ENCODE measurements around the gene TOGARAM2.

The TOGARAM2 gene

DNA sequence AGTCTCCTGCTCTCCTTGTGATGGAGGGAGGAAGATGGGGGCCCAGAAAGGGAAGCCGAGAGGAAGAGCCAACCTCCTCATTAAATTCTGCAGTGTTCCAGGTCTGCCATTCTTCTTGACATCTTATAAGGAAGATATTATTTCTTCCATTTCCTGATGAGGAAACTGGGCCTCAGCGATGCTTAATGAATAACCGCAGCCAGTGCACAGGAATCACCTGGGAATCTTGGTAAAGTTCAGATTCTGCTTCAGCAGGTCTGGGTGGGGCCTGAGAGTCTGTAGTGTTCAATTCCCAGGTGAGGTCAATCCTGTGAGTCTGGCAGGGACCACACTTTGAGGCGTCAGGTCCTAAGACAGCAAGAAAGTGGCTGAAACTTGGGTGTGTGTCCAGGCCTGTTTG, 75.9 kb downstream of the TOGARAM2 start:
- no peak for DNase-seq

DNA sequence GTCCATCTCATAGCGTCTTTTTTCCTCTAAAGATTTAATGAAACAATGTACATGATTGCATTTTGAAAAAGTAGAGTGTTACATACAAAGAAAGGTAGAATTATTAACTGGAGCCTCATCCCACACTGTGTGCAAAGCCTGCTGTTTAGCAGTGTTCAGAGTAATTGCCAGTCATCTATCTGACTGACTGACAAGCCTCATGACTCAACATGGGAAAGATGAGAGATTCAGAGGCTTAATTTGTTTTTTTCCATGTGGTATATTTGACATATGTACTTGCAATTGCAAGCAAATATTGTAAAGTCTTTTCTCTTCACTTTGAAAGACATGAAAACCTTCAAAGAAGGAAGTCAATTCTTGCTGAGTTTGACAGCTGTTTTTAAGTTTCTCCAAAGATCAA, 78.5 kb downstream of the TOGARAM2 start:
- no peak for DNase-seq

DNA sequence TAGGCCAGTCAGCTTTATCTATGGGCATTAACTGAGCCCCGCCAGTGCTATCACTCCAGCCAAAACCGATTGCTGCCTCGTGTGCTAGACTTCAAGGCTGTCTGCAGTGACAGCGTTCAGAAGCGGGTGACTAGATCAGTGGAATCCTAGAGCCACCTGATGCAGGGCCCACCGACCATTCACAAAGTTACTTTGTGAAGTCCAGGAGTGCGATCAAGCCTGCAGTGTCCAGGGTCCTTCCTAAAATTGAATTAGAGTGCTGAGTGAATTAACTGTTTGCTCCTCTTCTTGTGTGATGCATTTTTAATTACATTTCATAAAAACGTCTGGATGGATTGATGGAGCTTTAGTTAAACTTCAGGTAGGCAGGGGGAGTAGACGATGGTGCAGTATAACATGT, 79.3 kb downstream of the TOGARAM2 start:
- no peak for DNase-seq

DNA sequence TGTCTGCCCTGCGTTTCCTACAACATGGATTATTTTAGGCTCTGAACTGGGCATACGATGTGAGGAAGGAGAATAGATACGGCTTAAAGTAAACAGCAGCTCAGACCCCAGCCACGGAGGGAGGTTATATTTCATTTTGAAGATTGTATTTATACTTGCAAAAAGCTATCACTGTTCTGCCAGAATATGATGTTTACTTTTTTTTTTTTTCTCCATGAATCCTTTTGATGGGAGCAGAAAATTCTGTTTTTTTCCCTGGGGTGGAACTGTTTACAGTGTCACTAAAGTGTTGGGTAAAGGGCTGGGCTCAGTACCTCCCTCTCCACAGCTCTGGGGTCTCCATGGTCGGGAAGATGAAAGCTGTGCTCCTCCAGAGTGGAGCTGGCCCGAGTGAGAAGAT, 80.1 kb downstream of the TOGARAM2 start:
- DNase-seq = no peak

DNA sequence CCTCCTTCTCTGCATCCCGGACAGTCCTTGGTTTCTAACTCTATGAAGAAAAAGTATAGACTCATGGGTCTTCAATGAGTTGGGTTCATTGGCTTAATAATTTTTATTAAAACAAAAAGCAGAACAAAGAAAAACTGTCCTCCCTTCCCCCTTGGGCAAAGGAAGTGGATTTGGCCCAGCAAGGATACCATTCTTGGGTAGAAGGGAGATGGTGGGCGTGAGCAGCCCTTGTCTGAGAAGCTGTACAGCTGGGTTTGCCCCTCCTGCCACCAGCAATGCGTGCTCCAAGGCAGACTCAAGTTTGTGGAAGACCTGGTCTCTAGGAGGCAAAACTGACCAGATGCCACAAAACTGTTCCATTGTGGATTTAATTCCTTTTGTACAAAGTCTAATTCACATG, 80.5 kb downstream of the TOGARAM2 start:
- DNase-seq = no peak

DNA sequence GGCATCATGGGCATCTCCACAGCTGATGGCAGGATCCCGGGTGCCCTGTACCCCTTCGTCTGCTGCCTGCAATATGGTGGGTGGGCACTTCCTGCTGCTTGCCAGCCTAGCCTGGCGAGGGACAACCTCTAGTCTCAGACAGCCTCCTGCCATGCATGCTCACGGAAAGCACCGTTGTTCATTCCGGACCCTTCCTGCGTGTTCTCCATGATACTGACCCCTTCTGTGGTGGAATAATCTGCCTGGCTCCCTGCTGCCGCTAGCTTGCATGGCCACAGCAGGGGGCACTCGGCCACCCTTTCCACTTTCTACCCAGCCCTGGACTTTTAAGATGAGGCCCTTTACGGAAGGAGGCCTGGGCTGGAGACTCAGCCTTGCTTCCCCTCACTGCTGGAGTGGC, 81.3 kb downstream of the TOGARAM2 start:
- DNase-seq = no peak

DNA sequence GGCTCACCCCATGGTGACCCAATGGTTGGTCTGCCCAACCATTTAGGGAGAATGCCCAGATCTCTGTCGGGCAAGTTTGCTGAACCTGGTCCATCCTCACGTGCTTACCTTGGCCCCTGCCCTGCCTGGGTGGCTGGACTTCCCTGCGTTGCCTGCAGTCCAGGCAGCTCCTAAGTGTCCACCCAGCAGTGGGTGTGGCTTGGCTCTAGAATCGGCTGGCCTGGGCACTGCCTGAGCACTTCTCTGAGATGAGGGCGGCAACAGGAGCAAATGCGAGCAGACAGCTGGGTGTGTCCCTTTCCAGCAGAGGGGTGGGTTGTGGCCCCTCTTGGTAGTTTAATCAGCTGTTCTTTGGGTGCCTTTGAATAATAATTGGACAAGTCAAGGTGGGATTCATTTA, 82.0 kb downstream of the TOGARAM2 start:
- DNase-seq = peak; percentile 21

DNA sequence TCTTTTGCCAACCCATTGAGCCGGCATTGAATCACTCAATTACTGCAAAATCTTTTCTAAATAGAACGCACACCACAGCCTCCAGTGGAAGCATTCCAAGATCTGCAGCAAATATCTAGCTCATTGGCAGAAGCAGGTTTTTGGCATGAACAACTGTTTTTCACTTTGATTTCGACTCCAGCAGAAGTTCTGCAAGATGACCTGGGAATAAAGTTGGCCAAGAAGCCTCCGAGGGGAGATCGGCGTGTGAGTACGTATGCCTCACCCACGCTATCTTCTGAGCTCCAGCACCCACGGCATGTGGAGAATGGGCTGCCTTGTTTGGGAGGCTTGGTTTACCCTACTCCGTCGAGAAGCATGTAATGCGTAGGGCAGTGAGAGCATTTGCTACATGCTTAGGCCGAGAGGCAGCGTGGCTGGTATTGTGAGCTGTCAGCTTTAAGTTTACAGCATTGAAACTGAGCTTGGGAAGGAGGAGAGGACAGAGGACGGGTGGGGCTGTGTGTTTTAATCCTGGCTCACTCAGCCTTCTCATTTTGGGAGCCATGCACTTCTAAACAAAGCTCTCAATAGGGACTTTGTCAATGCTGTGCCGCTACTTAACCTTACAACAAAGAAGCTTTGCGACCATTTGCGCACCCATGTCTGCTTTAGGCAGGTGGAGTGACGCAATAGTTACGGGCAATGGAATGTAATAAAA, 82.7 kb downstream of the TOGARAM2 start:
- DNase-seq = peak; percentile 70

DNA sequence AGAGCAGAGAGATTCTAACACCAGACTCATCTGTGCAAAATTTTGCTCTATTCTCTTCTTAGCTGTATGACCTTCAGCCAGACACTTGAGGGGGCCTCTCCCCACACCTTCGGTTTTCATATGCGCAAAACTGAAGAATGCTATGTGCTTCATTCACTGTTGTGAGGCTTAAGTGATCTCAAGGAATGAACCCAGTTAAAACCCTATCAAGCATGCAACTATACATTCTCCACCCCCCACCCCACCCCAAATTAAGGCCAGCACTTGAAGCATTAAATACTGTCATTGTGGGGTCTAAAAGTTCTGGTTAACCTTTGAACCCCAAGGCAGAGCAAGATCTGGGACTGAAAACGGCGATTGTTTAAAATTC, 83.2 kb downstream of the TOGARAM2 start:
- DNase-seq = no peak

DNA sequence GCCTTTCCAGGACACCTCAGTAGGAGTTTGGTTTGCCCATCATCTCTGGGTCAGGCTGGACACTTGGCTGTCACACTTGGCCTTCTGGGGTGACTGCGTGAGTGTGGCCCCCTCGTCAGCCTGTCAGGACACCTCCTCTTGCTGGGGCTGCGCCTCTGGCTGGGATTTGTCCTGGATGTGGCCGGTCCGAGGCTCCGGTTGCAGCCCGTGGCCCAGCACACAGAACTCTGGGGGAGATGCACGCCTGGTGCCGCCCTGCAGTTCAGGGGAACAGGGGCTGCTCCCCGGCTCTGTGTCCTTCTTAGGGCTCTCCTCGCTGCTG, 83.6 kb downstream of the TOGARAM2 start:
- DNase-seq = no peak

DNA sequence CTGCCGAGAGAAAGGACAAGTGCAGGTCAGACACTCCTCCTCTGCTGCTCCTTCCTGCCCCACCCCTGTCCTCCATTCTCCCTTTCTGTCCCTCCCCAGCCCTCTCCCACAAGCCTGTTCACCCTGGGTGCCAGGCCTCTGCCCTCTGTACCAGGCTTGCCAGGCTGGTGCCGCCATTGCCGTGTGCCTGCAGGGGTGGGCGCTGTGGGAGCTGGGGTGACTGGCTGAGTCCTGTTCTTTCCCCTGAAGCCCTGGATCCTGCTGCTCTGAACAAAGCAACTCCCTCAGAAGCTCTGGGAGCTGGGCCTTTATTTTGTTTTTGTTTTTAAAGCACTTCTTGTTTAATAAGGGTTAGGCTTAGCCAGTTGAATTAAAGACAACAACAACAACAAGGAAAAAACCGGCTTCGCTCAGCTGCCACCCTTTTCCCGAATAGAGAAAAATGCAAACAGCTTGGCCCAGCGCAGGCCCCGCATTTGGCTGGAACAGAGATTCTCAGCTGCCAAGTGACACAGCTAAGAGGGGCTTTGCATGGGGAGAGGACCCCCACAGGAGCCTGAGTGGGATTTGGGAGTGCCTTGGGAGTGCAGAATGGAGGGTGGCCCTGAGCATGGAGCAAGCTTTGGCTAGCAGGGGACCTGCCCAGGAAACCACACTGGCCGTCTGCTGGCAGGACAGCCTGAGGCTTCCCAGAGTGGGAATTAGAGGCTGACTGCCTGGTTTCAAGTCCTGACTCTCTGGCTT, 84.1 kb downstream of the TOGARAM2 start:
- DNase-seq = peak; percentile 30

DNA sequence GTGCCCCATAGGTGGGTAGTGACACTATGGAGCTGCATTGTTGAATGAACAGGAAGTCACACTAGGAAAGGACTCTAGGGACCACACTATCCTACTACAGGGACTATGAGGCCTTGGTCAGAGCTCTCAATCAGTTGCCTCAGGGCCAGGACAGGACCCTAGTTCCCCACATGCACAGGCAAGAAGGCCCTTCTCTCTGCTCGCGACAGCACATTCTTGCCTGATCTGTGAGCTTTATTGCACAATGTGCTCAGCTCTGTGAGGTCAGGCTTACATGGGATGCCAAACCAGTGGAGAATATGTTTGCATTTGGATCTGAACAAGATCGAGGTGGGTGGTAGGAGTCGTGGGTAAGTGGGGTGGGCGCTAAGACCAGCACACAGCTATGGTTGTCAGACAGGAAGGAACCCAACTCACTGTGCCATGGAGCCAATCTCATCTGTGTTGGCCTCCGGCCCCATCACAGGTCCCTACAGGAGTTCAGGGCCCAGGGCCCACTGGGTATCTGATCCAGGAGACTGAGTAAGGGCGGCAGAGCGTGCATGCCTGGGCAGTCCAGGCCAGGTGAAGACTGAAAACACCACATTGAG, 85.3 kb downstream of the TOGARAM2 start:
- DNase-seq = no peak

DNA sequence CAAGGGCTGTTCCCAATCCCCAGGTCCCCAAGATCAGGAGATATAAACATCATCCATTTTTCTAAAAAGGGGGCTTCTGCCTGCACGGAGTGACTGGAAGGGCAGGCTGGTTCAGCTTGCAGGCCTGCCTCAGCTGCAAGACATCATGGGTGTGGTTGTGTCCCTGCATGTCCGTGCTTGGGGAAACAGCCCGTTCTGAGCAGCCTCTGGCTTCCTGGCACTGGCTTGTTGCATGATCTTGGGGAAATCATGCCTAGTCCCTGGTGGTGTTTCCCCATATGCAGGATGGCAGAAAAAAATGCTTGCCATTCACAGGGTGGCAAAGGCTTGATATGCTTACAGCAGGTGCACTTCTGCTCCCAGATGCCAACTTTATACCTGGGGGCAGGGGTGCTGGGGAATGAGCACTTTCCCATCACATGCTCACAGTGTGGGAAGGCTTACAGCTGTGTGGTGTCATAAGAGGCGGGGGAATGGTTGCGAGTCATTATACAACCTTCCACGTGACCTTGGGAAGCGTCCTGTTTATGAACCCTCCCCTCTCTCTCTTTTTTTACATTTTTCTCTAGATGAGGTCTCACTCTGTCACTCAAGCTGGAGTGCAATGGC, 86.0 kb downstream of the TOGARAM2 start:
- DNase-seq = no peak

DNA sequence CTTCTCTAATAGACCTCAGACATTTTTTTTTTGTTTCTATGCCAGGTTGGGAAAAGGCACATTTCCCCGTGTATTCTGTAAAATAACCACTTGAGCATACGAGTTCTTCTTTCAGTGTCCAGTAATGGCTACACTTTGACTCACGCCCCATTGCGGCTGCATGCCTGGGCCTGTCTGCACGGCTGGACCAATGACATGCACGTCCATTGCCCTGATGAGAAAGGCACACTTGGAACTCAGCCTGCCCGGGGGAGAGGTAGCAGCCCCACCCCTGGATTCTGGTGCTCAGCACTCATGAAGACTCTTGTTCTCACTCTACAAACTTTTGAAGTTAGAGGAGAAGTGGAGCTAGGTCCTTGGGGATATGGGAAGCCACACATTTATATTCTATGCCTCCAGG, 87.4 kb downstream of the TOGARAM2 start:
- no peak for DNase-seq

DNA sequence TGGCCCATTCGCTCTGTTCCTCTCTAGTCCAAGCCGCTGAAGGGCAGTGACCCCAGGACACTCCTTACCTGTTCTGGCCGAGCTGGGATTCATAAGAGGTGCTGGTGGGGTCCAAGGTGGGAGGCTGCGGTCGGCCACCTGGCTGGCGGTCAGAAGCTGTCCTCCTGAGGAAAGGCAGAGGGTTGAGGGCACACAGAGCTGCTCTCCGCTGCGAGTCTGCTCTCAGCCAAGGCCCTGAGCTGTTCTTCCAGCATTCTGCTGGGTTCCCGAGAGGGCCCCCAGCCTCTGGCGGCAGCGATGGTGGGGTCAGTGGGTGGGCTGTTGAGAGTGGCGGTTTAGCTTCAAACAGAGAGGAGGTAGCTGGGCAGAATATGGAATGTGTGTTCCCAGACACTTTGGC, 89.4 kb downstream of the TOGARAM2 start:
- DNase-seq = peak; percentile 30

DNA sequence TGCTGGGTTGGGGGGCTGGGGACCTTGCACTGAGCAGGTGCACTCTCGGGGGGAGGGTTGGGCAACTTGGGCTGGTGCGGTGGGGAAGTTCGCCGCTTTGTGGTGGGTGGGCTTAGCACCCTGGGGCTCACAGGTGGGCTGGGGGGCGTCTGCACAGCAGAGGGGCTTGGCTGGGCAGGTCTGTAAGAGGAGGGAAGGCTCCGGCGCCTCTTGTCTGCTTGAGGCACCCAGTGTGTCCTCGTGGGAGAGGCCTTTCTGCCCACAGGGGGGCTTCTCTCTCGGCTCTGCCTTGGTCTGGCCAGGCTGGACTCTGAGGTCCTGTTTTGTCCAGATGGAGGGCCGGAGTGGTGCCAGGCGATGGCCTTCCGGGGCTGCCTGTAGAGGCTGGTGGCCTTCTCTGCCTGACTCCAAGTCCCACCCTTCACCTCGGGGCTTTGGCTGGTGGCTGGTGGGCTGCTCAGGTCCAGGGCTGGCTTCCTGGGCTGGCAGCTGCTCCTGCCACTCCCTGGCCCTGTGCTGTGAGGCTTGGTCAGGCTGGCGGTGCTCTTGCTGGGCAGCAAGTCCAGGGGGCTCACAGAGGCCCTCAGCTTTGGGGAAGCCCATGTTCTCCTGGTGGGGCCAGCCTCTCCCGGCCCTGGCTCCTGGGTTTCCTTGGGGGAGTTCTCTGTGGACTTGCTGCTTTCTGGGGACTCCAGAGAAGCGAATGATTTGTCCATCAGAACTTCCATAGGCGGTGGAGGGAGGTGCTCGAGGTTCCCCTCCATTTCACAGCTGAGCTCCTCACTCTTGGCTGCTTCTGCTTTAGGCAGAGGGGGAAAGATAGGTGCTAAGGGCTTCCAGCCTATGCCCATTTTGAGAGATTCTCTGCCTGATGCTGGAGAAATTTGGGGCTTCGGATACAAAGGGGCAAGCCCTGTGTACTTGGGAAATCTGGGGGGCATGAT, 90.2 kb downstream of the TOGARAM2 start:
- DNase-seq = no peak

DNA sequence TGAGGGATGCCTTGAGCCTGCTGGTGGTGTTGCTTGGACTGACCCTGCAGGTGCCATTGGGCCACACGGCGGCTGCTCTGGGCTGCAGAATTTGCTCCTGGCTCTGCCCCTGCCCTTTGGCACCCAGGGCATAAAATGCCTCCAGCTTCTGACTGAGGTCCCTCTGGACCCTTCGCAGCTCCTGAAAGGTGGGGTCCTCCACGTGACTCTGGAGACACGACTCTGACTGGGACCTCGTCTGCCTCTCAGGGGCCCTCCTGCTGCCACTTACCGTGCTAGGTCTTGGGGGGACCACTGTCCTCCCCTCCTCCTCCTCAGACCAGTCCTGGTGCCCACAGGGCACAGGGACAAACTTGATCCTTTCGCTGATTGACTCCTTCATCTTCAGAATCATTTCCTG, 91.2 kb downstream of the TOGARAM2 start:
- no peak for DNase-seq

DNA sequence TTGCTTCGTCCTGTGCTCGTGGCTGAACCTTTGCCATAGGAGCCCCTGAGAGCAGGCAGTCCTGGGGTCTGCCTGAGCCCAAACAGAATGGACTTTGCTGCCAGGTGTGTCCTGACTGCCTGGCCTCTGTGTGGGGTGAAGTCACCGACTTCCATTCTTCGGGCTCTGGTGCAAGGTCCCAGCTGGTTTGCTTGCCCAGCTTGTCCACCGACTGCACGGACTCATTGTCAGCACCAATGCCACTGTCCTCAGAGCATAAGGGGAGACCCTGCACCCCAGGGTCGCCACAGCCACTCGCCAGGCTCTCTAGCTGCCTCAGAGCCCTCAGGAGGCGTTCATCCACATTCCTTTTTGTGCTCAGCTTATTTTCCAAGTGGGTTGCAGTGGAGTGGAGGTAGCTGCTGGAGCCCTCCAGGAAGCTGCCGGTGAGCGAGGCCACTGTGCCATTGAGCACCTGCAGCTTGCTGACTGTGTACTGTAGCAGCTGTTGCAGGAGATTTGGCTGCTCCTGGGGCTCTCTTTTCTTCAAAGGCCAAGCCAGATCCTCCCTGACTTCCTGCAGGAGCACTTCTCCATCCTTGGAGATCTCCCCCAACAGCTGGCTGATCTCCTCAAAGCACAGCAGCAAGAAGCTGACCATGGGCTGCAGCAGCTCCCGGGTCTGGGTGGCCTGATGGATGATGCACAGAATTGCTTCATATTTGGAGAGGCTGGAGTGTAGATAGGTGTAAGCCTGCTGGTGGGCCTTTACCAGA, 92.0 kb downstream of the TOGARAM2 start:
- no peak for DNase-seq

DNA sequence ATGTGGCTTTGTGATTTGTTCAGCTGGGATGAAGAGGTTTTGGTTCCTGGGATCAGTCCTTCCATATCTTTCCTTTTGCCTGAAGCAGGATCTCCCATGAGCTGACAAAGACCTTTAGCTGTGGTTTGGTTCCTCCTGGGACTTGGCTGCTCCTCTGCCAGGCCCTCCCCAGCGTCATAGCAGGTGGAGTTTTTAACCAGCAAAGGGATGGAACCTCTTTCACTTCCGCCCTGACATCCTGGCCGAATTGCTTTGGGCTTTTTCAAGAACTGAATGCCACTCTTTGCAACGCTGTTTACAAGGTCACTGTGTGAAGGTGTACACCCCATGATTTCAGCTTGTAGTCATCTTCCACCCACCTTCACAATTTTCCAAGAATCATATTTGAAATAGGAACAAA, 92.8 kb downstream of the TOGARAM2 start:
- DNase-seq = no peak

DNA sequence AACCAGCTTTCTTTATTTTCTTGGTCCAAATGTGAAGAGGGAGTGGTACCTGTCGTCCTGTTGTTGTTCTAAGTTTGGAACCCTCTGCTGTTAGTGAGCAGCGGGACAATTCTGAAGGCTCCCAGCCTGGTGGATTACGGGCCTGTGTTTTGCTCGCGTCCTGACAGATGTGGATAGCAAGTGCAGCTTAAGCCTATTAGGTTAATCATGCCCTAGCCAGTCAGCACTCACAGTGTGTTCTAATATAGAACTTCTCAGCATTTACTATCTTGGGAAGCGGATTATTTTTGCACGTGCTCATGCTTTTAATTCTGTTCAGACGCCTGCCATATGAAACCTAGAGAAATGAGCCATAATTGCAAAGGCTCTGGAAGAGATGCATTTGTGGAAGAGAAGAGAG, 93.3 kb downstream of the TOGARAM2 start, which contains the start of gene PCARE:
PCARE (minus strand) TSS at position 113 of the 400 bp plus-strand sequence. CDS start 262 bp downstream, outside the sequence.
- no peak for DNase-seq

DNA sequence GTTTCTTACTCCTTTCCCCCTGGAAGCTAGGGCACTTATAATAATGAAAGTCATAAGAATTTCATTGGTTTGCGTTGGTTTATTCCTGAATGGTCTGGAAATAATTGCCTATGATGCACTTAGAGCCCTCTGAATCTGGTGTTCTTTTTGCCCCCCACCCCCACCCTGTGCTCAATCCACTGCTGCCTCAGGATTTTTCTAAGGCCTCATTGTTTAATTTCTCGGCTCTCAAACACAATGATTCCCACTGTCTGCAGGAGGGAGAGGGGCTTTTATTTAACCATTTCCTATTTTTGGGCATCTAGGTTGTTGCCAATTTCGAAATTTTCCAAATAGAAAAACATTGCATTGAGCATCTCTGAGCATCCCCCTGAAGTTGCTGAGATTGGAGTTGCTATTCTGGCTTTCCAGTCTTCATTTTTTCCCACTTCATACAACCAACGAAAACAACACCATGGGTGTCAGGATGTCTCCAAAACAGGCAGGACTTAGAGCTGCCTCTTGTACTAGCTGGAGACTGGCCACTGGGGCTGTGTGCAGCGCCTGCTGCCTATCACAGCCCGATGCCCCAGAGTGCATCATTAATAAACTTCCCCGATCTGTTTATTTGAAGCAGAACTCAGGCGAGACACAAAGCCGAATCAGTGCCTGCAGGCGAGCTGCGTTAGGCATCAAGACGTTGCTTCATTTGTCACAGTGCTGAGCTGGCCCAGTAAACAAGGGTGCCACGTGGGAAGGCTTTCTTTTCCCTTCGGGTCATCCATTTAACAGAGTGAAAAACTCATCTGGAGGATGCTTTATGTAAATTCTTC, 95.0 kb downstream of the TOGARAM2 start:
- DNase-seq = peak; percentile 77

Measured in eye (tissue), 1 donor.